ENCODE data around the gene TENM4. TPM values are rescaled to one million over a fixed set of nuclear protein-coding genes. Genes with fewer than 3 reads are reported as not detected.
A peak's percentile ranks its signal among the peaks of the same experiment; 100 is the strongest.

TENM4 gene
- total and polyA plus RNA-seq, 2 of the 13 experiments (the other 11 are each of a cell fraction or from before 2014, with no cell fraction given): not detected

GRCh38 chr11:78613378-78613813, 827.4 kb downstream of the TENM4 start (continued):
- TF ChIP-seq HNF1A (IDR thresholded peaks at IDR 0.05; ENCODE audit: low read depth): 0 out of 2 replicates have a peak, but pooled peaks have one; percentile 11
- 0 out of 2 replicates have a peak, but pooled peaks have one; percentile 41 for TF ChIP-seq HNF1A (CRISPR knock-in tag; IDR thresholded peaks at IDR 0.05; ENCODE audit: borderline replicate concordance)
- TF ChIP-seq ETV5 (CRISPR knock-in tag; IDR thresholded peaks at IDR 0.05; ENCODE audit: borderline replicate concordance): peak; percentile 81; the same call in 1 of the 2 replicates
- peak; percentile 81 for TF ChIP-seq ATF2 (CRISPR knock-in tag; IDR thresholded peaks at IDR 0.05)
- TF ChIP-seq ZNF574 (CRISPR knock-in tag; IDR thresholded peaks at IDR 0.05): peak; percentile 53; the same call in 1 of the 2 replicates
- TF ChIP-seq GATAD2A (CRISPR knock-in tag; IDR thresholded peaks at IDR 0.05): 0 out of 2 replicates have a peak, but pooled peaks have one; percentile 56
- TF ChIP-seq TAF1 (CRISPR knock-in tag; IDR thresholded peaks at IDR 0.05): no peak
- 0 out of 2 replicates have a peak, but pooled peaks have one; percentile 41 for TF ChIP-seq ZNF205 (CRISPR knock-in tag; IDR thresholded peaks at IDR 0.05)
- no peak; the same call in 1 of the 2 replicates for TF ChIP-seq NR2F6 (IDR thresholded peaks at IDR 0.05)
- peak; percentile 53; the same call in 1 of the 2 replicates for TF ChIP-seq NR2F6 (CRISPR knock-in tag; IDR thresholded peaks at IDR 0.05)
- TF ChIP-seq FOXP4 (CRISPR knock-in tag; IDR thresholded peaks at IDR 0.05): peak; percentile 75
- peak in 1 of 2 experiments; percentile 74; a peak in 1 of 4 replicates for TF ChIP-seq EP300 (IDR thresholded peaks at IDR 0.05; ENCODE audit: low read depth in 2 of 2, low read length in 2 of 2)
- TF ChIP-seq EP300 (CRISPR knock-in tag; IDR thresholded peaks at IDR 0.05; ENCODE audit: borderline replicate concordance): peak; percentile 51
- TF ChIP-seq ZBTB37 (CRISPR knock-in tag; IDR thresholded peaks at IDR 0.05): peak; percentile 82
- TF ChIP-seq ZNF703 (CRISPR knock-in tag; IDR thresholded peaks at IDR 0.05; ENCODE audit: borderline replicate concordance): no peak
- peak; percentile 92 for TF ChIP-seq TCF7 (IDR thresholded peaks at IDR 0.05; ENCODE audit: low read depth)
- TF ChIP-seq ZNF670 (CRISPR knock-in tag; IDR thresholded peaks at IDR 0.05; ENCODE audit: borderline replicate concordance): no peak; the same call in 1 of the 2 replicates

All from HepG2 (cell line).